Measurements from ENCODE around the gene PHYHD1. TPM values are rescaled to one million over a fixed set of nuclear protein-coding genes. Genes with fewer than 3 reads are reported as not detected.

The PHYHD1 gene
- total and polyA plus RNA-seq, 2 of the 13 experiments (the other 11 are each of a cell fraction or from before 2014, with no cell fraction given): 10.6 to 25.3 TPM

- no peak for TF ChIP-seq ZNF354B (CRISPR knock-in tag; IDR thresholded peaks at IDR 0.05)
- TF ChIP-seq SYNCRIP (IDR thresholded peaks at IDR 0.05; ENCODE audit: insufficient read depth, low read depth, low read length): no peak
- 0 out of 2 replicates have a peak, but pooled peaks have one; percentile 28 for TF ChIP-seq THAP11 (CRISPR knock-in tag; IDR thresholded peaks at IDR 0.05)
- TF ChIP-seq ETV6 (CRISPR knock-in tag; conservative IDR thresholded peaks at IDR 0.05): no peak
- no peak for TF ChIP-seq ZSCAN29 (CRISPR knock-in tag; conservative IDR thresholded peaks at IDR 0.05)
- TF ChIP-seq MLLT10 (CRISPR knock-in tag; IDR thresholded peaks at IDR 0.05): no peak
- no peak for TF ChIP-seq ELK4 (CRISPR knock-in tag; IDR thresholded peaks at IDR 0.05; ENCODE audit: borderline replicate concordance)
- peak; percentile 53; the same call in 1 of the 2 replicates for TF ChIP-seq MIXL1 (CRISPR knock-in tag; IDR thresholded peaks at IDR 0.05)
- peak; percentile 21 for TF ChIP-seq ZNF883 (CRISPR knock-in tag; IDR thresholded peaks at IDR 0.05; ENCODE audit: not compliant biosample characterization)
- no peak for TF ChIP-seq JUND (CRISPR knock-in tag; IDR thresholded peaks at IDR 0.05)
- TF ChIP-seq MTA3 (CRISPR knock-in tag; IDR thresholded peaks at IDR 0.05): no peak
- TF ChIP-seq ZSCAN21 (CRISPR knock-in tag; IDR thresholded peaks at IDR 0.05; ENCODE audit: borderline replicate concordance): no peak
- TF ChIP-seq BHLHE40 (IDR thresholded peaks at IDR 0.05; ENCODE audit: low read length): no peak
- TF ChIP-seq NR2C2 (CRISPR knock-in tag; IDR thresholded peaks at IDR 0.05; ENCODE audit: borderline replicate concordance): no peak
- TF ChIP-seq ZNF678 (CRISPR knock-in tag; IDR thresholded peaks at IDR 0.05): no peak
- no peak for TF ChIP-seq ZNF574 (CRISPR knock-in tag; IDR thresholded peaks at IDR 0.05)
- TF ChIP-seq E2F5 (CRISPR knock-in tag; conservative IDR thresholded peaks at IDR 0.05): no peak
- TF ChIP-seq ZNF713 (CRISPR knock-in tag; IDR thresholded peaks at IDR 0.05): no peak
- TF ChIP-seq SCMH1 (CRISPR knock-in tag; IDR thresholded peaks at IDR 0.05; ENCODE audit: borderline replicate concordance): no peak
- TF ChIP-seq ZNF543 (CRISPR knock-in tag; IDR thresholded peaks at IDR 0.05): no peak
- TF ChIP-seq PBX2 (CRISPR knock-in tag; IDR thresholded peaks at IDR 0.05): no peak
- no peak for TF ChIP-seq NCOA5 (CRISPR knock-in tag; IDR thresholded peaks at IDR 0.05)
- TF ChIP-seq FOXJ3 (CRISPR knock-in tag; IDR thresholded peaks at IDR 0.05; ENCODE audit: borderline replicate concordance): no peak
- no peak for TF ChIP-seq TFAP4 (IDR thresholded peaks at IDR 0.05; ENCODE audit: borderline replicate concordance, low read depth)
- TF ChIP-seq ZNF775 (CRISPR knock-in tag; IDR thresholded peaks at IDR 0.05; ENCODE audit: borderline replicate concordance): no peak
Measured at GRCh38 chr9:128927731-128928411, 7.1 kb downstream of the PHYHD1 start (continued).
